A549 (cell line): ENCODE data around the gene NFX1.

Experiments used
- BHLHE40 ChIP-seq: IDR thresholded peaks from 2 replicates; pipeline ENCODE4 v1.6.1; 2012; ENCODE audit warnings: low read depth, low read length, inconsistent platforms
- ELK1 ChIP-seq: fragments of 150-350 bp; IDR thresholded peaks from 2 replicates; pipeline ENCODE4 v1.6.1; 2014; ENCODE audit warnings: low read depth, mild to moderate bottlenecking, low read length
- EP300 ChIP-seq, 2 experiments: fragments of >200 bp; sonication (Bioruptor Twin); formaldehyde crosslinking; IDR thresholded peaks; 2 replicates in 1 of 2; 3 replicates in 1 of 2; pipeline ENCODE4 v1.6.1; 2016 to 2017
- KDM1A ChIP-seq: fragments of 200-600 bp; sonication (generic); IDR thresholded peaks from 2 replicates; pipeline ENCODE4 v1.6.1; 2016; ENCODE audit warnings: low read depth, mild to moderate bottlenecking
- MAX ChIP-seq: IDR thresholded peaks from 2 replicates; pipeline ENCODE4 v1.6.1; 2012
- NPAS2 ChIP-seq: fragments of 250-450 bp; sonication (Bioruptor Pico); IDR thresholded peaks from 2 replicates; pipeline ENCODE4 v1.8.0; 2022; ENCODE audit warnings: mild to moderate bottlenecking, moderate library complexity, borderline replicate concordance
- PHF8 ChIP-seq: fragments of 200-600 bp; sonication (generic); IDR thresholded peaks from 2 replicates; pipeline ENCODE4 v1.6.1; 2016; ENCODE audit warnings: low read depth, mild to moderate bottlenecking, antibody characterized with exemption, moderate library complexity, borderline replicate concordance
- POLR2A ChIP-seq: IDR thresholded peaks from 2 replicates; pipeline ENCODE4 v1.6.1; 2012; ENCODE audit warnings: mild to moderate bottlenecking, low read length
- SREBF2 ChIP-seq: fragments of 450-650 bp; IDR thresholded peaks from 2 replicates; pipeline ENCODE4 v1.6.1; 2014; ENCODE audit warnings: mild to moderate bottlenecking, moderate library complexity
- ZNF302 ChIP-seq: fragments of 250-450 bp; sonication (Bioruptor Pico); IDR thresholded peaks from 2 replicates; pipeline ENCODE4 v1.9.0; 2021; ENCODE audit warnings: inconsistent platforms, mild to moderate bottlenecking, moderate library complexity
- TF ChIP-seq, protein P1 (sequence below): fragments of >200 bp; sonication (Bioruptor Twin); formaldehyde crosslinking; IDR thresholded peaks from 3 replicates; pipeline ENCODE4 v1.5.1; 2016
- TF ChIP-seq, protein P2 (sequence below): IDR thresholded peaks from 2 replicates; pipeline ENCODE4 v1.6.1; 2012; ENCODE audit warnings: low read depth, borderline replicate concordance

DNA sequence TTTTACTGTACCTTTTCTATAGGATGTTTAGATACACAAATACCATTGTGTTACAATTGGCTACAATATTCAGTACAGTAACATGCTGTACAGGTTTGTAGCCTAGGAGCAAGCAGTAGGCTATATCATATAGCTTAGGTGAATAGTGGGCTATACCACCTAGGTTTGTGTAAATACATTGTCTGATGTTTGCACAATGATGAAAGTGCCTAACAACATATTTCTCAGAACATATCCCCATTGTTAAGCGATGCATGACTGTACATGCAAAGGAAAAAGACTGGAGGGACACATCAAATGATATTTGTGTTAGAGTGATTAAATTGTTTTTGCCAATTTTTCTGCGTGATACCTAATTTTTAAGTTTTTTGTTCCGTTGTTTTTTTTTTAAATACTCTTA, 20.2 kb upstream of the NFX1 start:
- TF ChIP-seq SREBF2: no peak
- TF ChIP-seq, protein P1, sequence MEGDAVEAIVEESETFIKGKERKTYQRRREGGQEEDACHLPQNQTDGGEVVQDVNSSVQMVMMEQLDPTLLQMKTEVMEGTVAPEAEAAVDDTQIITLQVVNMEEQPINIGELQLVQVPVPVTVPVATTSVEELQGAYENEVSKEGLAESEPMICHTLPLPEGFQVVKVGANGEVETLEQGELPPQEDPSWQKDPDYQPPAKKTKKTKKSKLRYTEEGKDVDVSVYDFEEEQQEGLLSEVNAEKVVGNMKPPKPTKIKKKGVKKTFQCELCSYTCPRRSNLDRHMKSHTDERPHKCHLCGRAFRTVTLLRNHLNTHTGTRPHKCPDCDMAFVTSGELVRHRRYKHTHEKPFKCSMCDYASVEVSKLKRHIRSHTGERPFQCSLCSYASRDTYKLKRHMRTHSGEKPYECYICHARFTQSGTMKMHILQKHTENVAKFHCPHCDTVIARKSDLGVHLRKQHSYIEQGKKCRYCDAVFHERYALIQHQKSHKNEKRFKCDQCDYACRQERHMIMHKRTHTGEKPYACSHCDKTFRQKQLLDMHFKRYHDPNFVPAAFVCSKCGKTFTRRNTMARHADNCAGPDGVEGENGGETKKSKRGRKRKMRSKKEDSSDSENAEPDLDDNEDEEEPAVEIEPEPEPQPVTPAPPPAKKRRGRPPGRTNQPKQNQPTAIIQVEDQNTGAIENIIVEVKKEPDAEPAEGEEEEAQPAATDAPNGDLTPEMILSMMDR: no peak
- TF ChIP-seq POLR2A: no peak
- TF ChIP-seq NPAS2 (CRISPR knock-in tag): no peak
- TF ChIP-seq EP300 (IDR thresholded peaks at IDR 0.05): no peak
- TF ChIP-seq BHLHE40: no peak
- no peak for TF ChIP-seq KDM1A
- no peak for TF ChIP-seq ELK1
- no peak for TF ChIP-seq ZNF302 (CRISPR knock-in tag)
- TF ChIP-seq MAX: no peak
- no peak for TF ChIP-seq PHF8
- TF ChIP-seq, protein P2, sequence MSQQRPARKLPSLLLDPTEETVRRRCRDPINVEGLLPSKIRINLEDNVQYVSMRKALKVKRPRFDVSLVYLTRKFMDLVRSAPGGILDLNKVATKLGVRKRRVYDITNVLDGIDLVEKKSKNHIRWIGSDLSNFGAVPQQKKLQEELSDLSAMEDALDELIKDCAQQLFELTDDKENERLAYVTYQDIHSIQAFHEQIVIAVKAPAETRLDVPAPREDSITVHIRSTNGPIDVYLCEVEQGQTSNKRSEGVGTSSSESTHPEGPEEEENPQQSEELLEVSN: no peak
